LoVo (cell line): ENCODE measurements around the gene MRM2.
A peak's percentile ranks its signal among the peaks of the same experiment; 100 is the strongest.

ENCODE experiments used
- DNase-seq: peaks from one replicate; pipeline ENCODE4 v3.0.0-alpha.2; 2016; ENCODE audit warnings: low spot score

MRM2 gene

GRCh38 chr7:2247141-2247995, 5.4 kb upstream of the MRM2 start:
- no peak for DNase-seq

- DNase-seq, result no peak
Observed at GRCh38 chr7:2245883-2246675, 4.1 kb upstream of the MRM2 start.

GRCh38 chr7:2244404-2244995, 2.5 kb upstream of the MRM2 start:
- no peak for DNase-seq

GRCh38 chr7:2243458-2243857, 1.5 kb upstream of the MRM2 start:
- DNase-seq, result no peak

GRCh38 chr7:2242541-2243429, 780 bp upstream of the MRM2 start:
- DNase-seq, result no peak

- DNase-seq, result no peak
Observed at GRCh38 chr7:2239242-2239641, 2.8 kb downstream of the MRM2 start.

GRCh38 chr7:2237109-2237602, 4.8 kb downstream of the MRM2 start:
- no peak for DNase-seq

GRCh38 chr7:2233926-2234325, 8.1 kb downstream of the MRM2 start:
- DNase-seq, result no peak

GRCh38 chr7:2232766-2233520, 9.1 kb downstream of the MRM2 start, which contains the start of gene MAD1L1:
Gene MAD1L1, minus strand, starts transcription at chr7:2232945. Its CDS starts 2,812 bp downstream, at chr7:2230133.
- peak; percentile 96 for DNase-seq

GRCh38 chr7:2231992-2232765, 9.8 kb downstream of the MRM2 start:
- DNase-seq, result peak; percentile 7

- DNase-seq, result no peak
Observed at GRCh38 chr7:2230882-2231281, 11.1 kb downstream of the MRM2 start.

- DNase-seq, result no peak
Observed at GRCh38 chr7:2230226-2230625, 11.8 kb downstream of the MRM2 start.

- DNase-seq, result no peak
Observed at GRCh38 chr7:2229467-2229866, 12.5 kb downstream of the MRM2 start.

- DNase-seq, result no peak
Observed at GRCh38 chr7:2228921-2229320, 13.1 kb downstream of the MRM2 start.

- no peak for DNase-seq
Observed at GRCh38 chr7:2227699-2228098, 14.3 kb downstream of the MRM2 start.

- DNase-seq, result no peak
Observed at GRCh38 chr7:2225830-2226229, 16.2 kb downstream of the MRM2 start.

- peak; percentile 66 for DNase-seq
Observed at GRCh38 chr7:2225336-2225735, 16.7 kb downstream of the MRM2 start.

- peak; percentile 67 for DNase-seq
Observed at GRCh38 chr7:2224934-2225333, 17.1 kb downstream of the MRM2 start.

- DNase-seq, result peak; percentile 7
Observed at GRCh38 chr7:2224491-2224928, 17.5 kb downstream of the MRM2 start.

GRCh38 chr7:2223321-2223720, 18.7 kb downstream of the MRM2 start:
- no peak for DNase-seq
